HG03280 (cell line): ENCODE data around the gene SPARC.

Experiments used
- ATAC-seq: cut with Tn5 transposase; IDR thresholded peaks from one replicate; pipeline ENCODE4 v1.9.1; 2021; ENCODE audit warnings: mild to moderate bottlenecking, moderate library complexity; ENCODE audit not compliant: unreplicated experiment

Gene SPARC

GRCh38 chr5:151661968-151662732, 24.6 kb downstream of the SPARC start:
- ATAC-seq, result peak; percentile 74

GRCh38 chr5:151660616-151661495, 25.9 kb downstream of the SPARC start:
- ATAC-seq, result no peak

- ATAC-seq, result peak; percentile 70
These were observed 27.5 kb downstream of the SPARC start for GRCh38 chr5:151659001-151659754.

- ATAC-seq, result no peak
These were observed 29.6 kb downstream of the SPARC start for GRCh38 chr5:151657114-151657513.

GRCh38 chr5:151656311-151656710, 30.4 kb downstream of the SPARC start:
- ATAC-seq, result no peak

GRCh38 chr5:151651997-151652645, 34.6 kb downstream of the SPARC start:
- ATAC-seq, result peak; percentile 95

GRCh38 chr5:151648988-151649387, 37.7 kb downstream of the SPARC start:
- no peak for ATAC-seq

GRCh38 chr5:151648089-151648488, 38.6 kb downstream of the SPARC start:
- no peak for ATAC-seq

- no peak for ATAC-seq
These were observed 39.3 kb downstream of the SPARC start for GRCh38 chr5:151647320-151647861.

- ATAC-seq, result no peak
These were observed 40.4 kb downstream of the SPARC start for GRCh38 chr5:151646334-151646733.

- no peak for ATAC-seq
These were observed 43.3 kb downstream of the SPARC start for GRCh38 chr5:151643388-151643787.

- ATAC-seq, result no peak
These were observed 44.1 kb downstream of the SPARC start for GRCh38 chr5:151642472-151643140.

- ATAC-seq, result no peak
These were observed 48.1 kb downstream of the SPARC start for GRCh38 chr5:151638619-151639018.

GRCh38 chr5:151637676-151638075, 49.0 kb downstream of the SPARC start:
- no peak for ATAC-seq

GRCh38 chr5:151633892-151634291, 52.8 kb downstream of the SPARC start:
- no peak for ATAC-seq

GRCh38 chr5:151632941-151633340, 53.8 kb downstream of the SPARC start:
- no peak for ATAC-seq

GRCh38 chr5:151632524-151632923, 54.2 kb downstream of the SPARC start:
- ATAC-seq, result no peak

- ATAC-seq, result no peak
These were observed 54.8 kb downstream of the SPARC start for GRCh38 chr5:151631941-151632340.

- no peak for ATAC-seq
These were observed 56.6 kb downstream of the SPARC start for GRCh38 chr5:151630088-151630487.
